ENCODE measurements around the gene RPTOR.
"Not testable (repeated sequence)": the region's sequence is repeated elsewhere in the genome, so short reads cannot be mapped to it uniquely, and the experiment has no call there.

Gene RPTOR

DNA sequence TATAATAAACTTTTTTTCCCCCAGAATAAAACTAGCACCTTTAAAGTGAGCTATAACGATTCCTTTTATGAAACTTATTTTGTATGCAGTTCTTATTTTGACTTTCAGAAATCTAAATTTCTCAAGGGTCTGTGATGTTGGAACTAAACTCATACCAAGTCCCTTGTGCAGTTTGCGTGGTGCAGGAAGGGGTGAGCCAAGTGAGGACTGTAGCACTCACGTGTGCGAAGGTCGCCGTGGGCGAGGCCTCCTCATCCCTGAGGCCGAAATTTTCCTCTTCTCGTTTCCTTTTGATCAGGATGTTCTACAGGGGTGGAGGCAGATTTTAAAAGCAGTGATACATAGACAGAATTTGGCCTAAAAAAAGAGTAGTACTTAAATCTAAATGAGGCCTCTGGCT lies 73.7 kb downstream of the RPTOR start:
- DNase-seq, result no peak

DNA sequence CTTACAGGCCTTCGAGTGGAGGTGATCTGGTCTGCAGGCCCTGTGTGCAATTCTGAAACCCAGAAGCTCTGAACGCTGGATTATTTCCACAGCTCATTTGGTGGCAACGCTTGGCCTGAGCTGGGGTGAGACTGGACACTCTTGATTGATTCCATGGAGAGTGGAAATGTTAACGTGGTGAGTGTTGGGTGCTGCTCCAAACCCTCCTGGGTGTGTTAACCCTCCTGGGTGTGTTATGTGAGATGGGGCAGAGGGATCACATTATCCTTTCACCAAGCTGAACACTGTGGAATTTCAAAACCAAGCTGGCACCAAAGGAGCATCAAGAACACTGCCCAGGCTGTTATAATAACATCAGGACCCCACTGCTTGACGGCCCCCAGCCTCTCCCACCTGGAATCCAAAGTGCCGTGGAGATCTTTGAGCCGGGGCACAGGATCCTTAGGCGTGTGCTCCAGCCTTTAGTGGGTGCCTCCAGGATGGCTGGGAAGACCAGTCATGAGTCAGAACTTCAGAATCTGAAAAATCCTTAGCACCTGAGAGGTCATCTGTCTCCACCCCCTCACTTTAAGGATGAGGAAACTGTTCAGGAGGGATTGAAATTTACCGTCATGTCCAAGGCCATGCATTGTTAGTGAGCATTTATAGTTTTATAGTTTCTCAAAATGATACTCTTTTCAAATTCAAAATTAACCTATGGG lies 75.0 kb downstream of the RPTOR start:
- DNase-seq, result no peak

DNA sequence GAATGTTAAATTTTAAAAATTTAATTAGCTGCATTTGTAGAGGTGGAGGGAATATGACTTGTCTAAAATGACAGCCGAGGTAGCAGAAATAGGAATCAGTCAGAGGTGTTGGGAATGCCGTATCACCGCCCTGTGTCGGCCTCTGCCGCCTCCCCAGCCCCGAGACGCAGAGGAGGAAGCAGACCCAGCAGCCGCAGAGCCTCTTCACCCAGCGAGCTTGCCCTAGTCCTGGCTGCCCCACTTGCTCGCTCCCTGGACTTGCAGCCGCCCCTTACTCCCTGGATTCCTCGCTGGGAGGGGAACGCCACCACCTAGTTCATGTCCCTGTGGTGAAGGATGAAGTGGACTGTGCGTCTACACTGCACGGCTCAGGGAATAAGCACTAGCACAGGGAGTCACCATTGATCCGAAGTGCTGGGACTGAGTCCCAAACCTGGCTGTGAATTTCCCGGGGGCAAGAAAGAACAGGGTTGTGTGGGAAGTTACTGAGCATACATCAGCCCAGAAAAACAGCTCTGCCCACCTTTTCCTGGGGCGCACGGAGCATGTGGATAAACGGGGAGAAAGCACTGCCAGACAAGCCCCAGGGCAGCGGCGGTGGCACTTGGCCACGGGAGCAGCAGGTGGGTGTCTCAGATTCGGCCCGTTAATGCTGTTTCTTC lies 76.8 kb downstream of the RPTOR start:
- DNase-seq, result no peak

DNA sequence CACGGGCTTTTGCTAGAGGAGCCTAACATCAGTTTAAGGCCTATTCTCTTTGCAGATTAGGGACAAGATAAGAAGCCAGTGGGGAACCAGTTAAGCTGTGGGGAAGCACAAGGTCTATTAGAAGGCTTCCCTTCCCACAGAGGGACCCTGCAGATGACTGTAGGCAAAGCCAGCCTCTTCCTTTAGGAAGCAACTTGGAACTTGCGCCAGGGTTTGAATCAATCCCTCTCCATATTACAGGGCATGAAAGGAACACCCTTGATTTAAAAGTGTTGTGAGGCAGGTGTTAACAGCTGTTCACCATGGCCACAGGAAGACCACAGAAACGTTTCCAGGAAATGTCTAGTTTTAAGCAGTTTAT lies 77.3 kb downstream of the RPTOR start:
- DNase-seq, result no peak

DNA sequence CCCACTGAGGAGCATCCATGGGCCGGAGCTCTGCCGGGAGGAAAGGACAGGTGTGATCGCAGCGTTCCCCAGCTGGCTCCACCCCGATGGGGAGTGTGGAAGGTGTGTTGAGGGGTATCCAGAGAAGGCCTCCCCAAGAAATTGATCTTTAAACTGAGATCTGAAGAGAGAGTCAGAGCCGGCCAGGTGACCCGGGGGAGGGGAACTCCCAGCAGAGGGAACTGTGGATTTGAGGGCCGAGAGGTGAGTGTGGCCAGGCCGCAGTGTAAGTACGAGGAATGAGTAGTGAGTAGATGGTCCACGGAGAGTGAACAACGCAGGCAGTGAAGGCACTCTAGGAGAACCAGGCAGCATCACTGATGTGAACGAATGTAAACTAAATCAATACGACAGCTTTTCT lies 80.2 kb downstream of the RPTOR start:
- no peak for DNase-seq

DNA sequence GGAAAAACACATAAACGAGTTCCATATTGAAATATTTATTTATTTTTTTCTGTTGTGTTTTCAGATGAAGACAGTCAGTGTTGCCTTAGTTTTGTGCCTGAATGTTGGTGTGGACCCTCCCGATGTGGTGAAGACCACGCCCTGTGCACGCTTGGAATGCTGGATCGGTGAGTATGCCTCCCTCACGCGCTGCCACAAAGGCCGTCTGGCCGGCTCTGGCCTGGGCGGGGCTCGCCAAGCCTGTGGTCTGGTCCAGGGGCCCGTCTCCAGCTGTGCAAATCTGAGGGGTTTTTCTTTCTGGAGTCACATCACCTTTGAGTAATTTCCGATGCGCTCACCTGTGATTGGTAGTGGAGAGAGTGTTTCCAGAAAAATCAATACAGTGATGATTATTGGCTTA lies 81.0 kb downstream of the RPTOR start:
- no peak for DNase-seq

DNA sequence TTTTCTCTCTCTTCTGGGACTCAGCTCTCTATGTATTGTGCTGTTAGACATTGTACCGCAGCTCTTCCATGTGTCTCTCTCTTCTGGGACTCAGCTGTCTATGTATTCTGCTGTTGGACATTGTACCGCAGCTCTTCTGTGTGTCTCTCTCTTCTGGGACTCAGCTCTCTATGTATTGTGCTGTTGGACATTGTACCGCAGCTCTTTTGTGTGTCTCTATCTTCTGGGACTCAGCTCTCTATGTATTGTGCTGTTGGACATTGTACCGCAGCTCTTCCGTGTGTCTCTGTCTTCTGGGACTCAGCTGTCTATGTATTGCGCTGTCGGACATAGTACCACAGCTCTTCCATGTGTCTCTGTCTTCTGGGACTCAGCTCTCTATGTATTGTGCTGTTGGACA lies 84.2 kb downstream of the RPTOR start:
- DNase-seq, result not testable (repeated sequence)

DNA sequence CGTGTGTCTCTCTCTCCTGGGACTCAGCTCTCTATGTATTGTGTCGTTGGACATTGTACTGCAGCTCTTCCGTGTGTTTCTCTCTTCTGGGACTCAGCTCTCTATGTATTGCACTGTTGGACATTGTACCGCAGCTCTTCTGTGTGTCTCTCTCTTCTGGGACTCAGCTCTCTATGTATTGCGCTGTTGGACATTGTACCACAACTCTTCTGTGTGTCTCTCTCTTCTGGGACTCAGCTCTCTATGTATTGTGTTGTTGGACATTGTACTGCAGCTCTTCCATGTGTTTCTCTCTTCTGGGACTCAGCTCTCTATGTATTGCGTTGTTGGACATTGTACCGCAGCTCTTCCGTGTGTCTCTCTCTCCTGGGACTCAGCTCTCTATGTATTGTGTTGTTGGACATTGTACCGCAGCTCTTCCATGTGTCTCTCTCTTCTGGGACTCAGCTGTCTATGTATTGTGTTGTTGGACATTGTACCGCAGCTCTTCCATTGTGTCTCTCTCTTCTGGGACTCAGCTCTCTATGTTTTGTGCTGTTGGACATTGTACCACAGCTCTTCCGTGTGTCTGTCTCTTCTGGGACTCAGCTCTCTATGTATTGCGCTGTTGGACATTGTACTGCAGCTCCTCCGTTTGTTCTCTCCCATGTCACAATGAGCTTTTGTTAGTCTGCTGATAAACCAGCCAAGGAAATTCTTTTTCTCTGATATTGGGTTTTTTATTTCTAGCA lies 84.8 kb downstream of the RPTOR start:
- no peak for DNase-seq

DNA sequence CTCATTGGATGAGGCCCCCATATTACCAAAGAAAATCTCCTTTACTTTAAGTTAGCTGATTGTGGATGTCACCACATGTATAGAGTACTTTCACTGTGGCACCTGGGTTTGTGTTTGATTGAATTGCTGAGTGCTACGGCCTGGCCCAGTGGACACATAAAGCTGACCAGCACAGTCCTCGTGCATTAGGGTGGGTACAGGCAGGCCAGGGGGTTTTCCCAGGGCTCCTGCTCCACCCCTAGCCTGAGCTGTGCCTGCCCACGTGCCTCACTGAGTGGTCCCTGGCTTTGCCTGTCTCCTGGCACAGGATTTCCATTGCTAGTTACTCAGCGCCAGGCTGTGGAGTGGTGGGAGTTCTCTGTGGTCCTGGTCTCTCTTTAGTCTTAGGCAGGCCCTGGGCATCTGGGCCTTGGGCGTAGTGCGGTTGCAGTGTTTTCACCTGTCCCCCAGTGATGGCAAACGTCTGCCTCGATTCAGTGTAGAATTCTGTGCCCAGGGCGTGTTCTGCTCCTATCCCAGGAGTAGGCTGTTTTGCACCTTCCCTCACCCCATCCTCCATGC lies 86.0 kb downstream of the RPTOR start:
- DNase-seq, result no peak

DNA sequence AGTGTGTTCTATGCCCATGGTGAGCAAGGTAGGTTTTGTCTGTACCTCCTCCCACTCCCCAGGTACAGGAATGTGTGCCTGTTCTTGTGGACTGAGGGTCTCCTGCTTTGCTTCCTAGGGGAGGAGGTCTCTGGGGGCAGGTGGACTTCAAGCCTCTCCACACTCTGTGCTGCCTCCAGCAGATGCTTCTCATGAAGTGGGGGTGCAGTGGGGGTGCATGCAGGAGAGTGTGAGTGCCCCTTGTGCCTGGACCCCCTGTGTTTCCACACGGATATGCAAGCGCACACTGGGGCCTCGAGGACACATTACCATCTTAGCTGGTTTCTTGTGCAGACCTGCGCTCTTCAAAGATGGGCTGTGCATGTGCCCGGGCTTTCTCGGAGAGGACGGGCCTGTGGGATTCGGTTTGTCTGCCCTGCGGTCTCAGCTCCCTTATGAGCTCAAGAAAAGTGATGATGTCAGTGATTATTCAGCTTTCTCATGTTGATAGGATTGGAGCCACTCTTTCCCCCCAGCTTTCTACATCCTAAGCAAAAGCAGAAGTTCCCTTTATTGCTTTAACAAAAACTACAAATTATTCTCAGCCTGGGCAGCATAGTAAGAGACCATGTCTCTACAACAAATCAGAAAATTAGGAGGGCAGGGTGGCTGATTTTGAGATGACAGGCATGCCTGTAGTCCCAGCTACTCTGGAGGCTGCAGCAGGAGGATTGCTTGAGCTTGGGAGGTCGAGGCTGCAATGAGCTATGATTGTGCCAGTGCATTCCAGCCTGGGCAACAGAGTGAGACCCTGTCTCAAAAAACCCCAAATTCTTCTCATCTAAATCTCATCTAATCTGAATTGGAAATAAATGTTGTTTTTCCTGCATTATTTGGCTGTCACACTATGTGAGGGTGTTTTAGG lies 86.8 kb downstream of the RPTOR start:
- no peak for DNase-seq

DNA sequence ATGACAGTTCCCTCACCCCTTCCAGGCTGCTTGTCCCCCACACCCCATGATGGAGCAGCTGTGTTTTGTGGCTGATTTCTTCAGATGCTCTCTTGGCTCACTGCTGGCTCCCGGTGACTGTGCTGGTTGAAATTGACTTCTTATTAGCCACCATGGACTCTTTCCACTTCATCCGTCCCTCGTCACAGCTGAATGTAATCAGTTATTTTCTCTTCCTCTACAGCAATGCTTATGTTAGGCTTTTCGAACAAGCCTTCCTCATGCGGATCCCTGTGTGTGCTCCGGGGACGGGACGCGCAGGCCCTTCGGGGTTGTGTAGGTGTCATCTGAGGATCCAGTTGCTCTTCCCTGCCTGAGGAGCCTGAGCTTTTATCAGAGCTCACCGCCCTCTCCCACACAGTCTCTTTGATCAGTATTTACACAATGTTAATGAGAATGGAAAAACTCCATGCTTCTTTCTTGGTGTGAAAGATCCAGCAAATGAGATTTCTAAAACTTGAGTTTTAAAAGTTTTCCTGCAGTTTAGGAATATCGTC lies 87.5 kb downstream of the RPTOR start:
- DNase-seq, result no peak

DNA sequence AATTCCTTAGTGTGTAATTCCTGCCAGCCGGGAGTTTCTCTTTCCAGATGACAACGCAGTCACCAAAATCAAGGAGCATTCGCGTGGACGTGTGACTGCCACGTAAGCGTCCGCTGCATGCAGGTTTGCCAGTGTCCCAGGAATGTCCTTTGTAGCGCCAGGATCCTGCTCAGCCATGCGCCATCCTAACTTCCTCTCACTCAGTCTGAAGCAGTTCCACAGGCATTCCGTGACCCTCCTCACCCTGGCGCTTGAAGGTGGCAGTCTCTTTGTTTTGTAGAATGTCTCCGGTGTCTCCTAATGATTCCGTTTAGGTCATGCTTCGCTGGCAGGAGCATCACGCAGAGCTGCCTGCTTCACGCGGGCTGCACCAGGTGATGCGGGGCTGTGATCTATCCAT lies 88.6 kb downstream of the RPTOR start:
- no peak for DNase-seq

DNA sequence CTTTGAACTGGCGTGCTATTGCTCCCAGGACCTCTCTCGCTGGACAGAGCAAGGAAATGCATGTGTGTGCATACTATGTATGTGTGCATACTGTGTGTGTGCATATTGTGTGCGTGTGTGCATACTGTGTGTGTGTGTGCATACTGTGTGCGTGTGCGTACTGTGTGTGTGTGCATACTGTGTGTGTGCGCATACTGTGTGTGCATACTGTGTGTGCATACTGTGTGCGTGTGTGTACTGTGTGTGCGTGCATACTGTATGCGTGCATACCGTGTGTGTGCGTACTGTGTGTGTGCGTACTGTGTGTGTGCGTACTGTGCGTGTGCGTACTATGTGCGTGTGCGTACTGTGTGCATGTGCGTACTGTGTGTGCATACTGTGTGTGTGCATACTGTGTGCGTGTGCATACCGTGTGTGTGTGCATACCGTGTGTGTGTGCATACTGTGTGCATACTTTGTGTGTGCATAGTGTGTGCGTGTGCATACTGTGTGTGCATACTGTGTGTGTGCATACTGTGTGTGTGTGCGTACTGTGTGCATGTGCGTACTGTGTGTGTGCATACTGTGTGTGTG lies 89.4 kb downstream of the RPTOR start:
- DNase-seq, result no peak

DNA sequence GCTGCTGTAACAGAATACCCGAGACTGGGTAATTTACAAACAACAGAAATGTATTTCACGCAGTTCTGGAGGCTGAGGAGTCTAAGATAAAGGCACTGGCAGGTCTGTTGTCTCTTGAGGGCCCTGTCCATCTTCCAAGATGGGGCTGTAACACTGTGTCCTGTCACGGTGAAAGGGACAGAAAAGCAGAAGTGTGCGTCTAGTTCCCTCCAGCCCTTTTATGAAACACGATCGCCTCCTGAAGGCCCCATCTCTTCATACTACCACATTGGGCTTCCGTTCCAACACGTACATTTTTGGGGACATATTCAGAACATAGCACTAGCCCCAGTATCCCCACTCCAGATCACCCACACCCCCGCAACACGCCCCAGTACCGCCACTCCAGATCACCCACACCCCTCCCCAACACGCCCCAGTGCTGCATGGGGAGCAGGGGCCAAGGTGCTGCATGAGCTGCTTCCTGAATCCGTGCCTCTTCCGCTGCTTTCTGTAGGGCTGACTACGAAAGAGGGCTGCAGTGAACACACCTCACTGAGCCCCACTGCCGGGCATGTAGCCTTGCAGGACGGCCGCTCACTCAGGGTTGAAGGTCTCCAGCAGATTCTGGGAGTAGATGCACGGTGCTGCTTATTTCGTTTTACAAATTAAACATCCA lies 91.9 kb downstream of the RPTOR start:
- DNase-seq, result no peak

DNA sequence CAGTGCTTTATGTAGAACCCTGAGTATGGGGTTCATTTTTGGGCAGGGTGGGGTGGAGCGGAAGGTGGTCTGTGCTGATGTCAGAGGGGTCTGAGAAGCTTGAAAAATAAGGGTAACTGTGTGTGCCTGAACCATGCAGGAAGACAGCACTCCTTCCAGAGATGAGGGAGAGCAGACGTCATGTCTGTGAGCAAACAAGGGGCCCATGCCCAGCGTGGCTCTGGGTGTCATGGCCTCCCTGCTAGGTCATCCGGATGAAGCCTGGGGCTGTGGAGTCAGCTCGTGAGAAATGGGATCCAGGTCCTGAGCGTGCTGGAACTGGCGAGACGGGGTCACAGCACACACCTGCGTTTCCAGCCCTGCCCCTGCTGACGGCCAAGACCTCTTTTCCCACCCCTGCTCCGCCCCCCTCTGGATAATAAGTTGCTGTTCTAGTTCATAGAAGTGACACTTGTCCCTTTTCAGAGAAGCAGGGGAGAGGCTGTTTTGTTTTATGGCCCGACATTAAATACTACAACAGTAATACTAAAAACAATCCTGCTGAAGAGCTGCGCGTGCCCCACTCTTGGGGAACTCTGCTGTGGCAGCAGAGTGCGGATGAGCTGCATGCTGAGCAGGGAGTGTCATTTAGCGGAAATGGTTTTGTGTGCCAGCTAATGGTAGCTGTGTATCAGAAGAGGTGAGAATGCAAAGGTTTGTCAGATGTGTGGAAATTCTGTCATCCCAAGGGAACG lies 92.6 kb downstream of the RPTOR start:
- no peak for DNase-seq

DNA sequence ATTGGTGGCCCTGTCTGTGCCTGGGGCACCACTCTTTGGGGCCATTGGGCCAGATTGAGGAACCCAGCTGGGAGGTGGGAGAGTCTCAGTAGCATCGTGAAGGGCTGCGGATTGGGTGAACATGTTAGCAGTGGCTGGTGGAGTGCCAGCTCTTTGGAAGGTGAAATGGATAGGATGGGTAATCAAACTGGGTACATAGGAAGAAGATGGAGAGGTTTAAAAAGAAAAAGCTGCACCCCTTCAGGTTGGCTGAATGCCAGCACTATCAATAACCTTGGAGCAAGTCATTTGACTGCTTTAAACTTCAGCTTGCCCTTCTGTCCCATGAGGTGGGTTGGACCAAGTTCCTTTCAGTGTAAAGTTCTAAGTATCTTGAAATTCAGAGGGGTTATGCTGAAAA lies 95.0 kb downstream of the RPTOR start:
- DNase-seq, result no peak

DNA sequence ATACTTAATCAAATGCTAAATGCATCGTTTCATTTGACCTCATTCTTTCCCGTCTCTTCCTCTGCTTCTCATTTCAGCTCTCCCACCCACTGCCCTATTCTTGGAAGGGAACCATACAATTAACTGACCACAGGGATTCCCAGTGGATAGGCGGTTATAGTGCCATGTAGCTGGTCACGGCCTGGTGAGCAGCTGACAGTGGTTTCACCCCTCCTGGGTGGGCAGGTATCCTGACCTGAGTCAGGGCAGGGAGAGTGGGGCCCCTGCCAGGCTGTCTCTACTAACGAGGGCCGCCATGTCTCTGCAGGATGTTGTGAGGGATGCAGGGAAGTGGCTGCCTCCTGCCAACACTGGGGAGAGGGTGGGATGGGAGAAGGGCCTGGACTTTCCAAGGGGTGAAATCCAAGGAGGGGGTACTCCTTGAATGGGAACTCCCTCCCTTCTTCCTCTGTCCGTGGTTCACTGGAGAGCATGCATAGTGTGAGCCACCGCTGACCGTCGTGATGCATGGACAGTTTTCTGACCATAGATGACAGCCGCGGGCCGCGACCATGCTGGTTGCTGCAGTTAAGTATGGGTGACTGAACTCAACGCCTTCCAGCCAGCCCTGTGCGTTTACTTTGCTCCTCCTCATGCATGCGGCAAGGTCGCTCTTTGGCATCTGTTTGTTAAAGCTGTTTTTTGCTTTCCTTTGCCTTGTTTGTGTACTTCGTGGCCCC lies 95.9 kb downstream of the RPTOR start:
- DNase-seq, result no peak

DNA sequence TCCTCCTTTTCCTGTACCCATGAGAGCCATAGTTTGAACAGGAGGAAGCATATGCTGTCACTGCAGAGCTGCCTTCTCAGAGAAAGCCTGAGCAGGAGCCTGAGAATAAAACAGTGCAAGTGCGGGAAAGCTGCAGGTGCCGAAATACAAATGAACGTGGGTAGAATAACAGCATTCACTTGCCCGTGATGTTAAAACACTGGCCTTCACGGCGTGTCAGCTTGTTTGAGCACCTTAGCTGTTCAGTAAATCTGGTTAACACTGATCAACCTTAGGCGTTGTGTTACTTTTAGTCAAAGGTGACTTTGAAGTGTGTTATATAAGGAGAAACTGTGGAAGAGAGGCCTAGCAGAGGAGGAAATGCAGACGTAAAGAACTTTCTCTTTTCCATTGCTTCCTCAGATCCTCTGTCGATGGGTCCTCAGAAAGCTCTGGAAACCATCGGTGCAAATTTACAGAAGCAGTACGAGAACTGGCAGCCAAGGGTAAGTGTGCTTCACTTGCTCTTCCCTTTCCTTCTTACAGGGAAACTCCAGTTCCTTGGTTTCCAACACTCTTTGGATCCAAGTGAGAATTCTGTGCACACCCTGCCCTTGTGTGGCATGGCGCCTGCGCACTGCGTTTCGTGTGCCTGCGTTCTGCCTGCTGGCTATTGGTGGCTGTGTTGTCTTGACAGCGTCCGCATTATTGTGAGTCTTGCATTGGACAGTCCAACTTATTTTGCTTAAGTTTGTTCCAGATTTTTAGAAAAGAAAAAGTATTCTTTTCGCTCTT lies 98.9 kb downstream of the RPTOR start:
- no peak for DNase-seq

DNA sequence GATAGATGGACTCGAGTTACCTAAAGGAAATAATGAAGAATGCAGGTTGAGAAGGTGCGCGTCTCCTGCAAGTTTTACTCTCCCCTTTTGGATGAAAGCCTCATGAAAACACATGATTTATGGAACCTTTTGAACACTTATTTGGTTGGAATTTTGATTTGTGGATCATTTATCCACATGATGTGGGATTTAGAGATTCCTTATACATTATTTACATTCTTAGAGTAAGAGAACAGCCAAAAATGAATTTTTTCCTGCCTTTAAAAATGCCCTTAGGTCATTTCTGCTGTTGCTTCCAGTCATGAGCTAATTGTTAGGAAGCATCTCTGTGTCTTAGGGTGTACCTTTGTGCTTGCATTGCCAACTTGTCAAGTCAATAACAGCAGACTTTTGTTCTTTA lies 99.9 kb downstream of the RPTOR start:
- DNase-seq, result no peak
